Measurements from ENCODE around the gene EMID1.

The EMID1 gene

GRCh38 chr22:29254286-29254660, 48.6 kb downstream of the EMID1 start:
- TF ChIP-seq CTCF (IDR thresholded peaks at IDR 0.05): no peak
- no peak overlapping the region for H3K4me3 ChIP-seq (ENCODE audit: low read depth in 1 of 2, low read length in 1 of 2)
- H3K27ac ChIP-seq: no peak overlapping the region
- H3K9me3 ChIP-seq: no peaks in the 10 kb centered on the region
- H3K4me1 ChIP-seq (ENCODE audit: control insufficient read depth in 1 of 2, insufficient read depth in 1 of 2, low read depth in 1 of 2, low read length in 1 of 2): no peaks in the 10 kb centered on the region
- peaks cover under 1% of the 10 kb centered on the region for H3K36me3 ChIP-seq
- no peaks in the 10 kb centered on the region for H3K27me3 ChIP-seq

GRCh38 chr22:29255064-29255621, 49.4 kb downstream of the EMID1 start:
- H3K9me3 ChIP-seq: no peaks in the 10 kb centered on the region
- no peaks in the 10 kb centered on the region for H3K4me1 ChIP-seq (ENCODE audit: control insufficient read depth in 1 of 2, insufficient read depth in 1 of 2, low read depth in 1 of 2, low read length in 1 of 2)
- no peaks in the 10 kb centered on the region for H3K27me3 ChIP-seq
- H3K36me3 ChIP-seq: peaks cover 4% of the 10 kb centered on the region
- TF ChIP-seq CTCF (IDR thresholded peaks at IDR 0.05): no peak
- H3K4me3 ChIP-seq (ENCODE audit: low read depth in 1 of 2, low read length in 1 of 2): no peak overlapping the region
- no peak overlapping the region for H3K27ac ChIP-seq

GRCh38 chr22:29256606-29257325, 51.1 kb downstream of the EMID1 start:
- no peak for TF ChIP-seq CTCF (IDR thresholded peaks at IDR 0.05)
- Histone ChIP-seq H3K4me1 (ENCODE audit: control insufficient read depth in 1 of 2, insufficient read depth in 1 of 2, low read depth in 1 of 2, low read length in 1 of 2) (no peaks in the 10 kb centered on the region), H3K36me3 (peaks cover 4% of the 10 kb centered on the region), H3K9me3 (no peaks in the 10 kb centered on the region), H3K27me3 (no peaks in the 10 kb centered on the region), H3K4me3 (ENCODE audit: low read depth in 1 of 2, low read length in 1 of 2) (no peak overlapping the region), H3K27ac (no peak overlapping the region)

GRCh38 chr22:29257751-29258181, 52.1 kb downstream of the EMID1 start:
- Histone ChIP-seq H3K9me3 (no peaks in the 10 kb centered on the region), H3K27me3 (no peaks in the 10 kb centered on the region), H3K4me3 (ENCODE audit: low read depth in 1 of 2, low read length in 1 of 2) (no peak overlapping the region), H3K4me1 (ENCODE audit: control insufficient read depth in 1 of 2, insufficient read depth in 1 of 2, low read depth in 1 of 2, low read length in 1 of 2) (no peaks in the 10 kb centered on the region), H3K36me3 (peaks cover 4% of the 10 kb centered on the region), H3K27ac (no peak overlapping the region)
- TF ChIP-seq CTCF (IDR thresholded peaks at IDR 0.05): no peak

GRCh38 chr22:29258407-29259252, 52.9 kb downstream of the EMID1 start:
- Histone ChIP-seq H3K36me3 (peaks cover 4% of the 10 kb centered on the region), H3K9me3 (no peaks in the 10 kb centered on the region), H3K4me3 (ENCODE audit: low read depth in 1 of 2, low read length in 1 of 2) (no peak overlapping the region), H3K27ac (no peak overlapping the region), H3K4me1 (ENCODE audit: control insufficient read depth in 1 of 2, insufficient read depth in 1 of 2, low read depth in 1 of 2, low read length in 1 of 2) (no peaks in the 10 kb centered on the region), H3K27me3 (no peaks in the 10 kb centered on the region)
- no peak for TF ChIP-seq CTCF (IDR thresholded peaks at IDR 0.05)
